SK-N-SH (cell line): ENCODE data around the gene HOMER3. TPM values are rescaled to one million over a fixed set of nuclear protein-coding genes. Genes with fewer than 3 reads are reported as not detected.

Experiments used
- CTCF ChIA-PET: fragments of 300-600, 350-600 bp; formaldehyde crosslinking; extraction: SDS; loops from one replicate; lab custom pipeline; 2021; lab: Yijun Ruan, JAX
- POLR2A ChIA-PET: fragments of 350-600 bp; sonication (Branson Sonifier 250); formaldehyde crosslinking; extraction: SDS; loops from one replicate; lab custom pipeline; 2020; ENCODE audit warnings: antibody characterized with exemption, inconsistent platforms; lab: Yijun Ruan, JAX
- DNase-seq: peaks from one replicate; pipeline ENCODE4 v3.0.0; 2012
- H2AFZ ChIP-seq: fragments of 200-600 bp; sonication (generic); 2 replicates; pipeline ENCODE4 v1.8.1; 2016; ENCODE audit warnings: antibody characterized with exemption, mild to moderate bottlenecking, low read depth
- H3F3A ChIP-seq: fragments of 200-600 bp; sonication (generic); replicated peaks from 2 replicates; pipeline ENCODE3; 2016; ENCODE audit warnings: antibody characterized with exemption, mild to moderate bottlenecking; ENCODE audit not compliant: insufficient read depth
- H3K27ac ChIP-seq, 2 experiments: fragments of 200-500 bp in 1 of 2; fragments of 200-600 bp in 1 of 2; sonication (Bioruptor generic) in 1 of 2; sonication (generic), shearing (Covaris generic) in 1 of 2; 2 replicates each; pipeline versions ENCODE4 v1.5.1 to v1.6.1; 2014 to 2016; ENCODE audit warnings: low read depth in 2 of 2, inconsistent platforms in 1 of 2, low read length in 1 of 2, mild to moderate bottlenecking in 1 of 2, mixed read lengths in 1 of 2
- H3K27me3 ChIP-seq: fragments of 200-600 bp; sonication (generic), shearing (Covaris generic); 2 replicates; pipeline ENCODE4 v1.6.1; 2016; ENCODE audit warnings: mixed run types; ENCODE audit not compliant: insufficient read depth
- H3K36me3 ChIP-seq, 2 experiments: fragments of 200-500 bp in 1 of 2; fragments of 200-600 bp in 1 of 2; sonication (Bioruptor generic) in 1 of 2; sonication (generic) in 1 of 2; replicated peaks in 1 of 2; 2 replicates each; pipeline versions ENCODE3 to v1.5.1; 2014 to 2016; ENCODE audit warnings: low read length in 1 of 2, mild to moderate bottlenecking in 1 of 2; ENCODE audit not compliant: insufficient read depth in 2 of 2, control insufficient read depth in 1 of 2
- H3K4me1 ChIP-seq, 2 experiments: fragments of 200-500 bp in 1 of 2; fragments of 200-600 bp in 1 of 2; sonication (Bioruptor generic) in 1 of 2; sonication (generic), shearing (Covaris generic) in 1 of 2; 2 replicates each; pipeline versions ENCODE4 v1.5.1 to v1.6.1; 2014 to 2016; ENCODE audit warnings: low read depth in 1 of 2, low read length in 1 of 2, mixed run types in 1 of 2; ENCODE audit not compliant: insufficient read depth in 2 of 2, control insufficient read depth in 1 of 2
- H3K4me2 ChIP-seq: fragments of 200-600 bp; sonication (generic), shearing (Covaris generic); 2 replicates; pipeline ENCODE4 v1.6.1; 2017; ENCODE audit warnings: mixed run types
- H3K4me3 ChIP-seq, 2 experiments: fragments of 200-500 bp in 1 of 2; fragments of 200-600 bp in 1 of 2; sonication (Bioruptor generic) in 1 of 2; sonication (generic), shearing (Covaris generic) in 1 of 2; 2 replicates each; pipeline versions ENCODE4 v1.5.1 to v1.8.1; 2014 to 2016; ENCODE audit warnings: low read depth in 2 of 2, inconsistent platforms in 1 of 2, low read length in 1 of 2, mild to moderate bottlenecking in 1 of 2, mixed read lengths in 1 of 2, moderate library complexity in 1 of 2
- H3K79me2 ChIP-seq: fragments of 200-600 bp; sonication (generic); 2 replicates; pipeline ENCODE4 v1.8.1; 2017; ENCODE audit warnings: mild to moderate bottlenecking; ENCODE audit not compliant: insufficient read depth
- H3K9ac ChIP-seq: fragments of 200-600 bp; sonication (generic); 2 replicates; pipeline ENCODE4 v1.6.1; 2017; ENCODE audit warnings: mixed run types
- H3K9me2 ChIP-seq: fragments of 200-600 bp; sonication (generic); 2 replicates; pipeline ENCODE4 v1.6.1; 2017; ENCODE audit warnings: mixed run types
- H3K9me3 ChIP-seq: fragments of 200-600 bp; sonication (generic); 2 replicates; pipeline ENCODE4 v1.6.1; 2017; ENCODE audit warnings: mixed run types, mild to moderate bottlenecking, moderate library complexity
- H4K20me1 ChIP-seq: fragments of 200-600 bp; sonication (generic); 2 replicates; pipeline ENCODE4 v1.6.1; 2017; ENCODE audit warnings: mild to moderate bottlenecking, mixed run types; ENCODE audit not compliant: insufficient read depth
- FOXJ3 ChIP-seq: sonication (generic); formaldehyde crosslinking; IDR thresholded peaks from 2 replicates; pipeline ENCODE4 v1.5.1; 2020; ENCODE audit warnings: mild to moderate bottlenecking, missing genetic modification reagents
- MXI1 ChIP-seq: IDR thresholded peaks from 2 replicates; pipeline ENCODE4 v1.6.1; 2012; ENCODE audit warnings: mild to moderate bottlenecking, low read depth, low read length, improper control_type of control experiment
- NFIC ChIP-seq: IDR thresholded peaks from 2 replicates; pipeline ENCODE4 v1.4.0; 2012; ENCODE audit warnings: borderline replicate concordance
- RAD21 ChIP-seq: IDR thresholded peaks from 2 replicates; pipeline ENCODE4 v1.6.1; 2012; ENCODE audit warnings: mild to moderate bottlenecking, low read length
- RCOR1 ChIP-seq: fragments of 150-350 bp; IDR thresholded peaks from 2 replicates; pipeline ENCODE4 v1.6.1; 2017; ENCODE audit warnings: antibody characterized with exemption, low read length
- RXRA ChIP-seq: IDR thresholded peaks from 2 replicates; pipeline ENCODE4 v1.4.0; 2012; ENCODE audit warnings: low read depth, mild to moderate bottlenecking, borderline replicate concordance
- SMC3 ChIP-seq: IDR thresholded peaks from 2 replicates; pipeline ENCODE4 v1.6.1; 2012; ENCODE audit warnings: low read depth, low read length, improper control_type of control experiment
- TAF1 ChIP-seq: IDR thresholded peaks from 2 replicates; pipeline ENCODE4 v1.6.1; 2012; ENCODE audit warnings: low read depth, mild to moderate bottlenecking, low read length, moderate library complexity, borderline replicate concordance
- WGBS: methylation state at CpG from one replicate; pipeline ENCODE4 v1.1.6; 2017; ENCODE audit warnings: low lambda C conversion rate; 5-methylcytosine and 5-hydroxymethylcytosine counted together
- polyA plus RNA-seq, 3 experiments: library from polyadenylated mRNA; depleted of rRNA; stranded (reverse); fragments of >200 nt; gene quantifications; 2 replicates each; pipeline ENCODE4 v1.2.3, GENCODE V29; 2012
- TF ChIP-seq, protein P1 (sequence below): fragments of 150-350 bp; IDR thresholded peaks from 2 replicates; pipeline ENCODE4 v1.6.1; 2016; ENCODE audit warnings: mild to moderate bottlenecking, low read depth, low read length

HOMER3 gene
- polyA plus RNA-seq, 1 of the 3 experiments (the other 2 are of a cell fraction) = 83.0 TPM

DNA sequence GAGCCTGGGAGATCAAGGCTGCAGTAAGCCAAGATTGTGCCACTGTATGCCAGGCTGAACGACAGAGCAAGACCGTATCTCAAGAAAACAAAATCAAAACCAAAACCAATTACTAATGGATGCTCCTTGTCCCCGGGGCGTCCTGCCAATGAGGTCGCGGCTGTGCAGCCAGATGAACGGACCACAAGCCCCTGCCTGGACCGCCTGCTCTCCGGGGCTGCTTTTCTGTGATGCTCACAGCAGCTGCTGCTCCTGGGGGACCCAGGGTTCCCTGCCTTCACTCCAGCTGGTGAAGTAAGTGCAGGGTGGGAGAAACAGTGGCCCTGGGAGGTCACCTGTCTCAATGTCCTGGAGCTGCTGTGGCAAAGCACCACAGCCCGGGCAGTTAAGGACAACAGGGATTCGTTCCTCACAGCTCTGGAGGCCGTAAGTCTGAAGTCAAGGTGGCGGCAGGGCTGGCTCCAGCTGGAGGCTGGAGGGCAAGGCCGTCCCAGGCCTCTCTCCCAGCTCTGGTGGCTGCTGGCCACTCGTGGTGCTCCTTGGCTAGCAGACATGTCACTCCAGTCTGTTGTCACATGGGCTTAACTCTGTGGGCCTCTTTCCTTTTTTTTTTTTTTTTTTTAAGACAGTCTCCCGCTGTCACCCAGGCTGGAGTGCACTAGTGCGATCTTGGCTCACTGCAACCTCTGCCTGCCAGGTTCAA is 31.9 kb downstream of the HOMER3 start:
- CTCF ChIA-PET = interaction anchor here (4.1 kb wide), 1 partner anchor 14 kb away, joined by 22 read pairs; the partner anchor contains the start of gene CERS1
- no peak for DNase-seq
- POLR2A ChIA-PET = no interaction called here
- WGBS = 92% methylated on average over 13 of the region's 17 CpGs
- Histone ChIP-seq H3K27ac (no peak overlapping the region), H3K79me2 (peaks cover 28% of the 10 kb centered on the region), H3K9ac (no peak overlapping the region), H3K36me3 (peaks cover 23 to 62% of the 10 kb centered on the region in 2 experiments), H3K9me2 (no peaks in the 10 kb centered on the region), H3K4me1 (no peaks in the 10 kb centered on the region), H3F3A (no peaks in the 10 kb centered on the region), H3K4me3 (no peak overlapping the region), H3K9me3 (no peaks in the 10 kb centered on the region), H3K4me2 (no peak overlapping the region), H3K27me3 (no peaks in the 10 kb centered on the region), H2AFZ (no peak overlapping the region), H4K20me1 (peaks cover 26% of the 10 kb centered on the region)
- TF ChIP-seq TAF1 (no peak), NFIC (no peak), MXI1 (no peak), RCOR1 (no peak), RAD21 (no peak), RXRA (no peak)

DNA sequence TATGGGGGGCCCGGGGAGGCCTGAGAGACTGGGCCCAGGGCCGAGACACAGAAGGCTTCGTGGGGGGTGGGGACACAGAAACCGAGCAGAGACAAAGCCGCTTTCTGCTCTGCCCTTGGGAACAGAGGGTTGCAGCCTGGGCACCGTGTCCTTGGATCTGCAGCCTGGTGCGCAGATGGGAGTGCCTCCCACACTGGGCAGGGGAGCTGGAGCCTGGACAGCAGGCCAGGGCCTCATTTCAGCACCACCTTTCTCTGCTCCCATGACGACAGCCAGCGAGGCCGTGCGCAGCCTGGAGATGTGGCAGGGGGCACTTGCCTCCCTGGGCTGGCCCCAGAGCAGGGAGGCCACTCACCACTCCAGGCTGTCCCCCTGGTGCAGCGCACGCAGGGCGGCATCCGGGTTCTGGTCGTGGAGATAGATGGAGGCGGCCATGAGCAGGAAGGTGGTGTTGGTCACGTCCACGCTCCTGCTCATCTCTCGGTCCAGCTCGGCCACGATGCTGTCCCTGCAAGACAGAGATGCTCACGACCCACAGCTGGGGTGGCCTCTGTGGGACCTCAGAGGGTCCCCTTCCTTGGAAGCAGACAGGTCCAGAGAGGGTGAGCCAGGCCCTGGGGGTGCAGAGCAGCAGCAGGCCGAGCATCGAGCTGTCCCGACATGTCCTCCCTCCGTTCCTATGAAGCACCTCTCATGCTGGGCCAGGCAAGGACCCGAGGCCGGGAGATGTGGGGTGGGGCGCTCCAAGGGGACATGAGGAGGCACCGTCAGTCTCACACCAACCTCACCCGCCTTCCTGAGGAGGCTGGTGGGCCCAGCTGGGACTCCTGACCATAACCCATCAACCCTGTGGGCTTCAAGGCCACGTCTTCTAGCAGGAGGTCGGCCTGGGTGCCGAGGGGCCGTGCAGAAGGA is 34.2 kb downstream of the HOMER3 start:
- Histone ChIP-seq H3K9me2 (no peaks in the 10 kb centered on the region), H3K9ac (no peak overlapping the region), H3F3A (no peaks in the 10 kb centered on the region)
- DNase-seq = no peak
- CTCF ChIA-PET = interaction anchor here (1.4 to 4.1 kb wide), 3 partner anchors 11 to 12 kb away, joined by 4 to 22 read pairs (median 5); partner anchors contain the start of gene CERS1
- TF ChIP-seq, protein P1, sequence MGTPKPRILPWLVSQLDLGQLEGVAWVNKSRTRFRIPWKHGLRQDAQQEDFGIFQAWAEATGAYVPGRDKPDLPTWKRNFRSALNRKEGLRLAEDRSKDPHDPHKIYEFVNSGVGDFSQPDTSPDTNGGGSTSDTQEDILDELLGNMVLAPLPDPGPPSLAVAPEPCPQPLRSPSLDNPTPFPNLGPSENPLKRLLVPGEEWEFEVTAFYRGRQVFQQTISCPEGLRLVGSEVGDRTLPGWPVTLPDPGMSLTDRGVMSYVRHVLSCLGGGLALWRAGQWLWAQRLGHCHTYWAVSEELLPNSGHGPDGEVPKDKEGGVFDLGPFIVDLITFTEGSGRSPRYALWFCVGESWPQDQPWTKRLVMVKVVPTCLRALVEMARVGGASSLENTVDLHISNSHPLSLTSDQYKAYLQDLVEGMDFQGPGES = no peak
- TF ChIP-seq SMC3 (no peak), TAF1 (no peak), FOXJ3 (CRISPR knock-in tag) (no peak), RAD21 (no peak)
- TF ChIP-seq, all 33 proteins: peak for 0
- Histone ChIP-seq H3K4me1 (no peaks in the 10 kb centered on the region), H3K79me2 (peaks cover 6% of the 10 kb centered on the region; the same call in 1 of the 2 replicates), H3K4me2 (no peak overlapping the region), H3K27ac (no peak overlapping the region), H2AFZ (no peak overlapping the region), H3K36me3 (peaks cover 11 to 55% of the 10 kb centered on the region in 2 experiments), H3K27me3 (no peaks in the 10 kb centered on the region), H4K20me1 (peaks cover 7% of the 10 kb centered on the region; the same call in 1 of the 2 replicates), H3K4me3 (no peak overlapping the region), H3K9me3 (no peaks in the 10 kb centered on the region)
- POLR2A ChIA-PET = interaction anchor here (1.0 kb wide), 3 partner anchors 8 to 13 kb away, joined by 3 read pairs; partner anchors contain the start of genes COPE and DDX49
- no CpG with 5 or more reads among the region's 36 CpGs for WGBS
